HL-60 (cell line): ENCODE measurements around the gene MYOCD.

Experiments used
- GABPA ChIP-seq: IDR thresholded peaks from 2 replicates; pipeline ENCODE4 v1.6.1; 2012; ENCODE audit warnings: low read depth
- POLR2AphosphoS5 ChIP-seq: IDR thresholded peaks from 2 replicates; pipeline ENCODE4 v1.6.1; 2012; ENCODE audit warnings: low read depth
- SPI1 ChIP-seq: IDR thresholded peaks from 2 replicates; pipeline ENCODE4 v1.6.1; 2012; ENCODE audit warnings: low read depth, mild to moderate bottlenecking, borderline replicate concordance
- TF ChIP-seq, protein P1 (sequence below): IDR thresholded peaks from one replicate; pipeline ENCODE4 v1.5.1; 2011; ENCODE audit warnings: low read length, control low read depth, inconsistent platforms; ENCODE audit not compliant: insufficient read depth
- TF ChIP-seq, protein P2 (sequence below): IDR thresholded peaks from 2 replicates; pipeline ENCODE4 v1.6.1; 2012; ENCODE audit warnings: low read depth; ENCODE audit not compliant: insufficient replicate concordance

DNA sequence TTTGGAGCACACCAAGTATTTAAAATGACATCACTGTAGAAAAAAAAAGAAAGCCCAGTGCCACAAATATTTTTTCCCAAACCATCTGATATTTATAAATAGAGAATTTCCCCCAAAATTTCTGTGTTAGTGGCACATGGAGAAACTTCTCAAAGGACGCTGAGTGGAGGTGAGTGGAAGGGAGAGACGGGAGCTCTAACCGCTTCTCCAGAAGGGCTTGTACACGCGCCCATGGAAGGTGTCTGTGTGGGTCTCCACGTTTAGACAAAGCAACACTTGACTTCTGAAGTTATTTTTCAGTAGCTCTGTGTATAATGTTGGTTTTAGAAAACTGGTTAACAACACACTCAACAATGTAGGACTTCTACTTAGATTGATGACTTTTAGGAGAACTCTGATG, 1.0 kb downstream of the MYOCD start:
- TF ChIP-seq, protein P1, sequence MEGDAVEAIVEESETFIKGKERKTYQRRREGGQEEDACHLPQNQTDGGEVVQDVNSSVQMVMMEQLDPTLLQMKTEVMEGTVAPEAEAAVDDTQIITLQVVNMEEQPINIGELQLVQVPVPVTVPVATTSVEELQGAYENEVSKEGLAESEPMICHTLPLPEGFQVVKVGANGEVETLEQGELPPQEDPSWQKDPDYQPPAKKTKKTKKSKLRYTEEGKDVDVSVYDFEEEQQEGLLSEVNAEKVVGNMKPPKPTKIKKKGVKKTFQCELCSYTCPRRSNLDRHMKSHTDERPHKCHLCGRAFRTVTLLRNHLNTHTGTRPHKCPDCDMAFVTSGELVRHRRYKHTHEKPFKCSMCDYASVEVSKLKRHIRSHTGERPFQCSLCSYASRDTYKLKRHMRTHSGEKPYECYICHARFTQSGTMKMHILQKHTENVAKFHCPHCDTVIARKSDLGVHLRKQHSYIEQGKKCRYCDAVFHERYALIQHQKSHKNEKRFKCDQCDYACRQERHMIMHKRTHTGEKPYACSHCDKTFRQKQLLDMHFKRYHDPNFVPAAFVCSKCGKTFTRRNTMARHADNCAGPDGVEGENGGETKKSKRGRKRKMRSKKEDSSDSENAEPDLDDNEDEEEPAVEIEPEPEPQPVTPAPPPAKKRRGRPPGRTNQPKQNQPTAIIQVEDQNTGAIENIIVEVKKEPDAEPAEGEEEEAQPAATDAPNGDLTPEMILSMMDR: no peak
- TF ChIP-seq POLR2AphosphoS5 (no peak), GABPA (no peak), SPI1 (no peak)
- TF ChIP-seq, protein P2, sequence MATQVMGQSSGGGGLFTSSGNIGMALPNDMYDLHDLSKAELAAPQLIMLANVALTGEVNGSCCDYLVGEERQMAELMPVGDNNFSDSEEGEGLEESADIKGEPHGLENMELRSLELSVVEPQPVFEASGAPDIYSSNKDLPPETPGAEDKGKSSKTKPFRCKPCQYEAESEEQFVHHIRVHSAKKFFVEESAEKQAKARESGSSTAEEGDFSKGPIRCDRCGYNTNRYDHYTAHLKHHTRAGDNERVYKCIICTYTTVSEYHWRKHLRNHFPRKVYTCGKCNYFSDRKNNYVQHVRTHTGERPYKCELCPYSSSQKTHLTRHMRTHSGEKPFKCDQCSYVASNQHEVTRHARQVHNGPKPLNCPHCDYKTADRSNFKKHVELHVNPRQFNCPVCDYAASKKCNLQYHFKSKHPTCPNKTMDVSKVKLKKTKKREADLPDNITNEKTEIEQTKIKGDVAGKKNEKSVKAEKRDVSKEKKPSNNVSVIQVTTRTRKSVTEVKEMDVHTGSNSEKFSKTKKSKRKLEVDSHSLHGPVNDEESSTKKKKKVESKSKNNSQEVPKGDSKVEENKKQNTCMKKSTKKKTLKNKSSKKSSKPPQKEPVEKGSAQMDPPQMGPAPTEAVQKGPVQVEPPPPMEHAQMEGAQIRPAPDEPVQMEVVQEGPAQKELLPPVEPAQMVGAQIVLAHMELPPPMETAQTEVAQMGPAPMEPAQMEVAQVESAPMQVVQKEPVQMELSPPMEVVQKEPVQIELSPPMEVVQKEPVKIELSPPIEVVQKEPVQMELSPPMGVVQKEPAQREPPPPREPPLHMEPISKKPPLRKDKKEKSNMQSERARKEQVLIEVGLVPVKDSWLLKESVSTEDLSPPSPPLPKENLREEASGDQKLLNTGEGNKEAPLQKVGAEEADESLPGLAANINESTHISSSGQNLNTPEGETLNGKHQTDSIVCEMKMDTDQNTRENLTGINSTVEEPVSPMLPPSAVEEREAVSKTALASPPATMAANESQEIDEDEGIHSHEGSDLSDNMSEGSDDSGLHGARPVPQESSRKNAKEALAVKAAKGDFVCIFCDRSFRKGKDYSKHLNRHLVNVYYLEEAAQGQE: no peak
